GM15510 (cell line): ENCODE measurements around the gene TMEM233.

ENCODE experiments used
- POLR2A ChIP-seq: IDR thresholded peaks from 3 replicates; pipeline ENCODE4 v1.6.1; 2011; ENCODE audit warnings: borderline replicate concordance; ENCODE audit not compliant: insufficient read length; ENCODE audit errors: extremely low read depth

Gene TMEM233

GRCh38 chr12:119665164-119665929 lies 71.8 kb downstream of the TMEM233 start:
- TF ChIP-seq POLR2A = no peak

- no peak for TF ChIP-seq POLR2A
Observed at GRCh38 chr12:119666226-119666795, 72.7 kb downstream of the TMEM233 start.

GRCh38 chr12:119666900-119667576 lies 73.5 kb downstream of the TMEM233 start:
- no peak for TF ChIP-seq POLR2A

GRCh38 chr12:119667577-119668323 lies 74.2 kb downstream of the TMEM233 start, which contains the start of gene PRKAB1:
Gene PRKAB1, plus strand, starts transcription at chr12:119668133. Its CDS starts 112 bp downstream, at chr12:119668245.
- peak; percentile 83 for TF ChIP-seq POLR2A

- TF ChIP-seq POLR2A = no peak
Observed at GRCh38 chr12:119668324-119668841, 74.8 kb downstream of the TMEM233 start.

GRCh38 chr12:119669744-119670472 lies 76.3 kb downstream of the TMEM233 start:
- no peak for TF ChIP-seq POLR2A

- no peak for TF ChIP-seq POLR2A
Observed at GRCh38 chr12:119671070-119671469, 77.5 kb downstream of the TMEM233 start.

GRCh38 chr12:119672194-119672593 lies 78.6 kb downstream of the TMEM233 start:
- TF ChIP-seq POLR2A = no peak

- no peak for TF ChIP-seq POLR2A
Observed at GRCh38 chr12:119673634-119674033, 80.1 kb downstream of the TMEM233 start.

- TF ChIP-seq POLR2A = no peak
Observed at GRCh38 chr12:119674560-119674959, 81.0 kb downstream of the TMEM233 start.

GRCh38 chr12:119676022-119676421 lies 82.4 kb downstream of the TMEM233 start:
- TF ChIP-seq POLR2A = no peak

GRCh38 chr12:119676573-119676972 lies 83.0 kb downstream of the TMEM233 start:
- no peak for TF ChIP-seq POLR2A

GRCh38 chr12:119678459-119678858 lies 84.9 kb downstream of the TMEM233 start:
- TF ChIP-seq POLR2A = no peak

- no peak for TF ChIP-seq POLR2A
Observed at GRCh38 chr12:119679081-119679480, 85.5 kb downstream of the TMEM233 start.
